LNCAP (cell line): Measurements from ENCODE around the gene TMEM203.

Source experiments
- CTCF ChIP-seq: fragments of 450-650 bp; IDR thresholded peaks from 2 replicates; pipeline ENCODE4 v1.5.1; 2017; ENCODE audit warnings: mild to moderate bottlenecking

Gene TMEM203

GRCh38 chr9:137168904-137169856 is 36.3 kb downstream of the TMEM203 start:
- TF ChIP-seq CTCF, result no peak

- no peak for TF ChIP-seq CTCF
Observed at GRCh38 chr9:137168573-137168903, 36.9 kb downstream of the TMEM203 start.

- no peak for TF ChIP-seq CTCF
Observed at GRCh38 chr9:137167747-137168572, 37.5 kb downstream of the TMEM203 start.

- no peak for TF ChIP-seq CTCF
Observed at GRCh38 chr9:137167277-137167746, 38.1 kb downstream of the TMEM203 start.

GRCh38 chr9:137166380-137167229 is 38.8 kb downstream of the TMEM203 start:
- TF ChIP-seq CTCF, result no peak

- no peak for TF ChIP-seq CTCF
Observed at GRCh38 chr9:137165250-137165836, 40.1 kb downstream of the TMEM203 start.
